Astrocyte of the spinal cord (primary cell): Measurements from ENCODE around the gene VPS33A.

Experiments used
- DNase-seq: peaks from one replicate; pipeline ENCODE4 v3.0.0; 2011; ENCODE audit warnings: low read depth, low spot score
- H3K4me3 ChIP-seq: 2 replicates; pipeline ENCODE4 v1.5.1; 2011; ENCODE audit warnings: low read depth, mild to moderate bottlenecking, low read length, moderate library complexity
- CTCF ChIP-seq: IDR thresholded peaks from 2 replicates; pipeline ENCODE4 v1.5.1; 2012; ENCODE audit warnings: low read depth, mild to moderate bottlenecking, low read length, inconsistent platforms
- in situ Hi-C: cut with HindIII; loops from 2 replicates; pipeline ENCODE4 v1.10.0; 2017; ENCODE audit warnings: low sequenced_read_pairs

VPS33A gene

GRCh38 chr12:122185079-122185478, 81.2 kb downstream of the VPS33A start:
- TF ChIP-seq CTCF = no peak
- no peak overlapping the region for H3K4me3 ChIP-seq
- in situ Hi-C loops = no loop called here
- no peak for DNase-seq

GRCh38 chr12:122184517-122184916, 81.8 kb downstream of the VPS33A start:
- no peak for TF ChIP-seq CTCF
- in situ Hi-C loops = no loop called here
- H3K4me3 ChIP-seq = no peak overlapping the region
- no peak for DNase-seq

GRCh38 chr12:122183588-122183940, 82.7 kb downstream of the VPS33A start:
- peak overlapping the region; percentile 38 for H3K4me3 ChIP-seq
- TF ChIP-seq CTCF = no peak
- no peak for DNase-seq
- in situ Hi-C loops = no loop called here

GRCh38 chr12:122182887-122183587, 83.3 kb downstream of the VPS33A start, which contains the start of gene LRRC43:
TSS of gene LRRC43 (plus strand) at chr12:122183123. CDS start at chr12:122183145, 22 bp downstream.
- DNase-seq = peak; percentile 9
- in situ Hi-C loops = no loop called here
- H3K4me3 ChIP-seq = peak within 1 kb of the TSS; percentile 38
- no peak for TF ChIP-seq CTCF
